HG02852 (cell line): ENCODE results near the gene KIF25.

ENCODE experiments used
- ATAC-seq: cut with Tn5 transposase; IDR thresholded peaks from one replicate; pipeline ENCODE4 v1.9.1; 2021; ENCODE audit warnings: mild to moderate bottlenecking, moderate library complexity; ENCODE audit not compliant: unreplicated experiment

KIF25 gene

DNA sequence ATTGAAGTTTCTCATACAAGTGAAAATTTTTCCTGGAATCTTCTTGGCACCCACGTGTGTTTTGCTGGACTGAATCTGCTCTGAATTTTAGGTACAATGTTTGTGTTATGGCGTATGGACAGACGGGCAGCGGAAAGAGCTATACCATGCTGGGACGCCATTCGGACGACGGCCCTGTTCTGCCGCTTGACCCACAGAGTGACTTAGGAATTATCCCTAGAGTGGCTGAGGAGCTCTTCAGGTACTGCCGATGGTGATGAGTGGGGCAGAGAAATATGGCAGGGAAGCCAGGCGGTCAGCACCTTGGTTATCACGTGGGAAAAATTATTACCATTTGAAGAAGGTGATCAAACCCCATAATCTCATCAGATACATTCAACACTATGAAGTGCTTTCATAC, 36.3 kb downstream of the KIF25 start:
- no peak for ATAC-seq

DNA sequence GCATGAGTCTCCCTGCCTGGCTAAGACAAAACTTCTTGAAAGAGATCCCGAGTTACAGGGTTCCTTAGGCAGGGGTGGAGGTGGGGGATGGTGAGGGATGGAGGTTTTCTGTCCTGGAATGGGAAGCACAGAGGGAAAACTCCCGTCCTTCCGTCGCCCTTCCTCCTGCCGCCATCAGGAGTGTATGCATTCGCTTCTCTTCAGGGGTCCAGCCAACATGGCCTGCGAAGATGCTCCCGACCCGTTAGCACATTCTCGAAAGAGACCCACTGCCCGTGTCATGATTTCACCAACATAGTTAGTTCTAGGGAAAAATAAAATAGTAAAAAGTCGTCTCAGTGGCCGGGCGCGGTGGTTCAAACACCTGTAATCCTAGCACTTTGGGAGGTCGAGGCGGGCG, 37.1 kb downstream of the KIF25 start:
- ATAC-seq = no peak

DNA sequence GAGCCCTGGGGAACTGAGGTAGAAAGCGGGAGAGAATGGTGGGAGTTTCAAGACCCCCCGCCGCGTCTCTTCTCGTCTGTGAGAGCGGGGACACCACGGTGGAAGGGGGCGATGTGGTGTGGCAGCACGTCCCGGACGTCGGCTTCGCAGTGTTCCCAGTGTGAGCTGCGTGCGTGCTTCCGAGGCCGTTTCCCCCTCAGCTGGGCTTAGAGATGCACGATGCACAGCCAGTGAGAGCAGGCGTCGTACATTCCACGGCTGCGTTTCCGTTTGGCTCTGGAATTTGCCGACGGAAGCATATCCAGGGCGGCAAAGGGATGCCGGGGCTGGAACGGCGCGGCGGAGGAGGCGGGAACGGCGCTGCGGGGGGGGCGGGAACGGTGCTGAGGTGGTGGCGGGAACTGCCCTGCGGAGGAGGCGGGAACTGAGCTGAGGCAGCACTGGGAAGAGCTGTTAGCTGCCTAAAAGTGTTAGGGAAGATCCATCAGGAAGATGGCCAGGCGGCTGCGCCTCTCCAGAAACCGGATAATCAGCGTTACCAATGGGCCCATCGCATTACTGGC, 37.7 kb downstream of the KIF25 start:
- no peak for ATAC-seq

DNA sequence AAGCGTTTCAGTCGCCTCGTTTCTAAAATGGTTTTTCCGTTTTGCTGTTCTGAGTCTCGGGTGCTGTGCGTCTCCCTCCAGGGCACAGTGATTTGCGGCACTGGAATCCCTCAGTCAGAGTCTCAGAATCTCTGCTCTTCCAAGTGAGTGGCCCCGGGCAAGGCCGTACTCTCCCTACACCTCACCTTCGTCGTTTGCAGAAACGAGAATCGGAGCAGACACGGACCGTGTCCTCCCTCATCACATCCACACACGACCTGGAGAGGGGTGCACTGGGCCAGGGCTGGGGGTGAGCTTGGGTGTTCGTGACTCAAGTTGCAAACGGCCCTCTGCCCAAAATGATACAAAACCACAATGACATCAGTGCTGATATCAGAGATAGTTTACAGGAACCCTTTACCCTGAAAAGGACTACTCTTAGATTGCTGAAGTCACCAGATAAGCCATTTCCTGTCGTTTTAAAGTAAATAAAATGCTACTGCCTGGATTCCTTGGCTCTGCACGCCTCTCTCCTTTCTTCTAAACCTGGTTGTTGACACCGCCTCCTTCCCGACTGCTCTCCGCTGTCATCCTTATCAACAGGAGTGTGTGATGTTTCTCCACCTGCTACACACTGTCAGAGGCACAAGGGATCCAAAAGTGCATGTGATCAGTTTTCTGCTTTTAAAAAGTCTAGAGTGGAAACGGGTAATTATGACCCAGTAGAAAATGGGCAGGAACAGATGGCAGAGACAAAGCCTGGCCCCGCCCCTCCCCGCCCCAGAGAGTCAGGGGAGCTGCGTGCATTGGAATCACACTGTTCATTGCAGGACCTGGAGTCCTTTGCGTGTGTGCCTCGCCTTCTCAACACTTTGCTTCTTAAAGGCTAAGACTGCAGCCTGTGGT, 38.4 kb downstream of the KIF25 start:
- no peak for ATAC-seq

DNA sequence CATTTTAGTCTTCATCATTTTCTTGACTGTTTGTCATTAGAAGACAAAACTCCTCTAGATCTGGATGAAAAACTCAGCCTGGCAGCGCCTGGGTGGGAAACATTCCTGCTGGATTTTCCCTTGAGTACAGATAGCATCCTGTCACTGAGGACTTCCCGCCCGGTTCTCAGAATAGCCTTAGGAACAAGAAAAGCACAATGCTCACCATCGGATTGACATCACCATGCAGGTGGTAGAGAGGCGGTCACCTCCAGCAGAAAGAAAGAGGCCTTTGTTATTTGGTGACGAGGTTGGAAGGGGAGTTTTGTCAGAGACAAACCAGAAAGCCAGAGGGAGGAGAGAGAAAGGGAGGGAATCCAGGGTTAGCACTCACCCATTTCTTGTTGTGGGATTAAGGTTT, 39.8 kb downstream of the KIF25 start:
- no peak for ATAC-seq

DNA sequence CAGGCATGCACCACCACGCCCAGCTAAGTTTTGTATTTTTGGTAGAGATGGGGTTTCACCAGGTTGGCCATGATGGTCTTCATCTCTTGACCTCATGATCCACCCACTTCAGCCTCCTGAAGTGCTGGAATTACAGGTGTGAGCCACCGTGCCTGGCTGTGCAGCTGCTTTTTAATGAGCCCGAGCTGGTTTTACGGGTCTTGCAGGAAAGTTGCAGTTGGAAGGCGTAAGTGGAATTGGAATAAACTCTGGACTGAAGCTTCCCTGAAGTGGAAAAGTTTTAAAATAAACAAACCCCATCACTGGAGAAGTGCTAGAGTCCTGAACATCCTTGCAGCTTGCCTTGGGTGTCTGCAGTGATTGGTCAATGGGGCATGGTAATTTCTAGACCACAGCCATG, 40.4 kb downstream of the KIF25 start:
- ATAC-seq = no peak

DNA sequence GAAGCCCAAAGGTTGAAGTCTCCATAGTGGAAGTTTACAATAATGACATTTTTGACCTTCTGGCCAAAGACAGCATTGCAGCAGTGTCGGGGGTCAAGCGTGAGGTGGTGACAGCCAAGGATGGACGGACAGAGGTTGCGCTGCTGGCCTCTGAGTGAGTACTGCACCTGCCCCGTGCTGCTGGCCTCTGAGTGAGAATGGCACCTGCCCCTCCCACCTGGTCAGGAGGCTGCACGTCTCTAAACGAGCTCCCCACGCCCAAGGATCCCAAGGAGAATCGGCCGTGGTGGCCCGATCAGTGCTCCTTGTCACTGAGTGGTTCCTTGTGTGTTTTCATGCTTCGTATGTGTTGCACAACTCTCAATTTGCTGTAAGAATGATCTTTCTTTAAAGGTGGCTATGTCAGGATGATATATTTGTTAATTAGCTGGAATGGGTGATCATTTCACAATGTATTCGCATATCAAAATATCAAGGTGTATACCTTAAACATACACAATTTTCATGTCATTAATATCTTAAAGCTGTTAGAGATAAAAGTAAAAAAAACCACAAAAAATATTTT, 41.2 kb downstream of the KIF25 start:
- no peak for ATAC-seq

DNA sequence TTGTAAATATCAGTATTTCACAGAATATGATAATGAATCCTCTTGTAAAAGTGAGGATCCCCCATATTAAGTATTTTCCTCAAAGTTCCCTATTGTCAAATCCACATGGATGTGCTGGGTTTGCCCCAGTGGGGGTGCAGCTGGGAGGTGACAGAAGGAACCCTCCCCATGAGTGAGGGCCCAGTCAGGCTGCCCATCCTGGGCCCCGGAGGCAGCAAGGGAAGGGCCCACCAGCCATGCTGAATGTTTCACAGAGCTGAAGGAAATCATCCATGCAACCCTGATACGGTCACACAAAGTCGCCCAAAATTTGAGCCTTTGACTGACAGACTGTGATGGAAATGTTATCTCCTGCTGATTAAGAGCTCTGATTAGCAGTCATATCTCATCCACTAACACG, 41.8 kb downstream of the KIF25 start:
- no peak for ATAC-seq

DNA sequence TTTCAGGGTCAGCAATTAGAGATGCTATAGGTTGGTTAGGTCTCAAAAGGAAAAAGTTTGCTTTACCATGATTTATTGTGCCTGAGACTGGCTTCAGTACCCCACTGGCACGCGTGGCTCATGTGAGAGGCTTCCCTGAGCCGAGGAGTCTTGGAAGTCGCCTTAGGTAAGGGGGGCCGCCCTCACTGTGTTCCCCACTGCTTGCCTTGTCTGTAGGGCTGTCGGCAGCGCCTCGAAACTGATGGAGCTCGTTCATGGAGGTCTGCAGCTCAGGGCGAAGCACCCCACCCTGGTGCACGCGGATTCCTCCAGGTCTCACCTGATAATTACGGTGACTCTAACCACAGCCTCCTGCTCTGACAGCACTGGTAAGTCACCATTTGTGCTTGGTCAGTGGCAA, 42.4 kb downstream of the KIF25 start:
- no peak for ATAC-seq

DNA sequence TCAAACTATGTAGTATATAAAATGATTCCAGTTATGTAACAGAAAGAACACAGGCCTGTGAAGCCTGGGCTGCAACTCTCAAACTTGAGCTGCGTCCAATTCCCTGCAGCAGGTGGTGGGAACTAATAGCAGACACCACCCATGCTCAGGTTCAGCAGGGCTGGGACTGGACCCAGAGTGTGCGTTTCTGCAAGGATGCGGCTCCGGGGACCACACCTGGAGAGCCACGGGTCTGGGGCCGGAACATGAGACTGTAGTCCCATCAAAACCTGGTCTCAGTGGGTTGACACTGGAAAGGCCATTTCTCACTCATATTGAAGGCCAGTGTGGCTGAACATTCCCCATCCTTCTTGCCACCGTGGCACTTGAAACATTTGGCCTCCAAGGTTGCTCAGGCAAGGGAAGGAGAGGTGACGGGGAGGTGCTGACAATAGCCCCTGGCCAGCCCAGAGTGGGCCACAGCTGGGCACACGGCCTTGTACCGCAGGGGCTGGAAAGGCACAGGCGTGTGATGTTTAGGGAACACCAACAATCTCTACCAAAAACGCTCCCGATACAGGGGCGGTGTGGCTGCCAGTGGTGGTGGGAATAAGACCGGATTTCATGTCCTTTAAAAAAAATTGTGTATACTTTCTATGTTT, 43.5 kb downstream of the KIF25 start:
- ATAC-seq = no peak

DNA sequence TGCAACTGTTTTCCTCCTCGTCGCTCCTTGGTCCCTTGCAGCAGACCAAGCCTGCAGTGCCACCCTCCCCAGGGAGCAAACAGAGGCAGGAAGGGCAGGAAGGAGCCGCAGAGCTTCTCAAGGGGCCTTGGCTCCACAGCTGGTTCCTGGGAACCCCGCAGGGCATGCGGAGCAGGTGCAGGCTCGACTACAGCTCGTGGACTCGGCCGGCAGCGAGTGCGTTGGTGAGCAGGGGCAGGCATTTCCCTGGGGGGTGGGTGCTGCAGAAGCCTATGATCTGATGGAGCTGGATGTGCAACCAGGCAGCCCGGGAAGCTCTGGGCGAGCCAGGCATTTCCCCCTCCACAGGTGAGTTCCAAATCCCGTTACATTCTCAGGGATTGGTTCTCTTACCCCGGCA, 44.5 kb downstream of the KIF25 start:
- ATAC-seq = no peak

DNA sequence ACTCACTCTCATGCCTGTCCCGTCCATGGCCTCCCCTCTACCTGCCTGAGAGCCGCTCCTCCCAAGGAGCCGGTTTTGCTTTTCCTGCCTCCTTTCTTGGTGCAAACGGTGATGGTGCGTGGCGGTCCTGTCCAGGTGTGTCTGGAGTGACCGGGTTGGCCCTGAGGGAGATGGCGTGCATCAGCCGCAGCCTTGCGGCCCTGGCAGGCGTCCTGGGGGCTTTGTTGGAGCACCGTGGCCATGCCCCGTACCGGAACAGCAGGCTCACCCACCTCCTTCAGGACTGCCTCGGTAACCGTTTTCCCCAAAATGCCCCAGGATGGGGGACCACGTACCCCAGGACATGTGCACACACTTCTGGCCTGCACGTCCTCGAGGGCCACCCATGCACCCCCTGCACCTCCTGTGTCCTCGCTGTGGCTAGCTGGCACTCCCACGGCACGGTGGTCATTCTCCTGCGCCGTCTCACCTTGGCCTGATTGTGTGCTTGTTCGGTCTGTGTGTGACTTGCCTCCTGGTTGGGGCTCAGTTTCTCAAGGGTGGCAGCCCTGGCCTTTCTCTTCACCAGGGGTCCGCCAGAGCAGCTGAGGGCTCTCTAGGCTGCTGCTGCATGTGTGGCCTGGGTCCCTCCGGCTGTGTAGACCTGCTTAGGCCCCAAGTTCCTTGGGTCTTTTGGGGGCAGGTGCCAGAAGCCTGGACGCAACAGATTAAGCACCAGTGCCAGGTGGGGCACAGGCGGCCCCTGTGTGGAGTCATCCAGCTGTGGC, 45.1 kb downstream of the KIF25 start:
- ATAC-seq = no peak

DNA sequence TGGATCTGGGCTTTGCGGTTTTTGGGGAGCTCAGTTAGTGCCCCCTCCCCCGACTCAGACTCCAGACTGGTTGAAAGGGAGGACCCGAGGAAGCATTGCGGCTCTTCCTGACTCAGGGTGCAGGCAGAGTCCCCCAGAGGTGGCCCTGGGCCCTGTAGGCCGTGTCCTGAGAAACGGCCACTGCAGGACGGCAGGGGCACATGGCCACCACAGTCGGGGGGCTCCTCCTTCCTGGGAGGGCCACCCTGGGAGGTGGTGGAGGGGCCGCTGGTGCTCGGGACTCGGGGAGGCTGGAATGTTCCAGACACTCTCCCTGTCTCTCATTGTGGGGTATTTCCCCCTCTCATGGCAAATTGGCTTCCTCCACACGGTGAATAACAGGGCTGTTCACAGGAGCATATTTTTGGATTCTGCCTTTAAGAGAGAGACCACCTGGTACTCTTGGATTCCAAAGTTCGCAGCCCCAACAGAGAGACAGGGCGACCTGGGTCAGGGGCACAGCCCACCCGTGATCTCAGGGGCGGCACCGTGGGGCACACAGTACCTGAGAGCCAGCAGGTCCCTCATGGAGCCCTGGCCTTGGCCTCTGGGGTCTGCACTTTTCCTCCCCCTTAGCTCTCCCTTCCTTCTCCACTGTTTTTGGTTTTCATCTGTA, 45.8 kb downstream of the KIF25 start:
- no peak for ATAC-seq

DNA sequence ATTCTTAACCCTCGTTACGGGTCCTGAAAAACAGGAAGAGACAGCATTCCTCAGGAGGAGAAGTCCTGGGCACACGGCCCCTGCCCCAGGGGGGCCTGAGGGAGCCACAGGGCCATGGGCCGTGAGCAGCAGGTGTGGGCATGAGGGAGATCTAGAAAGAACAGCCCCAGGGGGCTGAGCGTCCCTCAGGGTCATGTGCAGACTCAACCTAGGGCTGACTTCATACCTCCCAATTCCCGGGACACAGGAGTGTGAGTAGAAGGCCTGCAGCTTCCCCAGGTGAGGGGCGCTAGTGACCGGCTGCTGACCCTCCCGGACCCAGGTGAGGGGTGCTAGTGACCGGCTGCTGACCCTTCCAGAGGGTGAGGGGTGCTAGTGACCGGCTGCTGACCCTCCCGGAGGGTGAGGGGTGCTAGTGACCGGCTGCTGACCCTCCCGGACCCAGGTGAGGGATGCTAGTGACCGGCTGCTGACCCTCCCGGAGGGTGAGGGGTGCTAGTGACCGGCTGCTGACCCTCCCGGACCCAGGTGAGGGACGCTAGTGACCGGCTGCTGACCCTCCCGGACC, 46.5 kb downstream of the KIF25 start:
- no peak for ATAC-seq

DNA sequence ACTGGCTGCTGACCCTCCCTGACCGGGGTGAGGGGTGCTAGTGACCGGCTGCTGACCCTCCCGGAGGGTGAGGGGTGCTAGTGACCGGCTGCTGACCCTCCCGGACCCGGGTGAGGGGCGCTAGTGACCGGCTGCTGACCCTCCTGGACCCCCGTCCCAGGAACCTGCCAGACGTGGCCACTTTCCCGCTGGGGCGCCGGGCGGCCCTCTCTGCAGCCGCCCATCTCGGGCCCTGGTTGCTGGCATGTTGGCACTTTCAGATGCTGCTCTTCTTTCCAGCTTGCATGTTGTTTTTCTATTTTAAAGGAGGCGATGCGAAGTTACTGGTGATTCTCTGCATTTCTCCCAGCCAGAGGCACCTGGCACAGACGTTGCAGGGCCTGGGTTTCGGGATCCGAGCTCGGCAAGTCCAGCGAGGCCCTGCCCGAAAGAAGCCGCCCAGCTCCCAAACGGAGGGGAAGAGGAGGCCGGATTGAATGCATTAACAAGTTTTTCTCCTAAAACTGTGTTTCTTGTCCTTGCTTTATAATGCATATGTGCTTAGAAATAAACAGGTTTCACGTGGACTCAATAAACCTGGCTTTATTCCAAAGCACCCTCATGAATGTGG, 47.2 kb downstream of the KIF25 start:
- no peak for ATAC-seq

DNA sequence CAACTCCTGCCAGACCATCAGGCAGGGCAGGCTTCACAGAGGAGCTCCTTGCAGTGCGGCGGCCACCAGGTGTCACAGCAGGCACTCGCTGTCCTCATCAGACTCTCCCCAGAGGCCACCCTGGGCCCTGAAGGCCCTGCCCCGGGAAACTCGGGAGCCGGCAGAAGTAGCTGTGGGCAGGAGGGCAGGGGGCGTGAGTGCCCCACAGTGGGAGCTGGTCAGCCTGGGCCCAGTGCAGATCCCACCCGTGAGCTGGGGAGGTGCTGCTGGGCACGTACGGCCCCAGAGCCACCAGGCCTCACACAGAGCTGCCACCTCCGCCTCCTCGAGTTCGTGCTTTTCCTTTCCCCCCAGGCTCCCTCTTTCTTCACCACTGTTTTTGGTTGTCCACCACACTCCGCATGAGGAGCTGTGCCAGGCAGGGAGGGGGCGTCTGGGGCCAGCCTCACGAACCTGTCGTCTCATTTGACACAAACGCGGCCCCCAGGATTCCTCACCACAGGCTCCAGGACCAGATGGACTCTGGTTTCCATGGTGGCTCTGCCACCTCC, 47.7 kb downstream of the KIF25 start:
- no peak for ATAC-seq

DNA sequence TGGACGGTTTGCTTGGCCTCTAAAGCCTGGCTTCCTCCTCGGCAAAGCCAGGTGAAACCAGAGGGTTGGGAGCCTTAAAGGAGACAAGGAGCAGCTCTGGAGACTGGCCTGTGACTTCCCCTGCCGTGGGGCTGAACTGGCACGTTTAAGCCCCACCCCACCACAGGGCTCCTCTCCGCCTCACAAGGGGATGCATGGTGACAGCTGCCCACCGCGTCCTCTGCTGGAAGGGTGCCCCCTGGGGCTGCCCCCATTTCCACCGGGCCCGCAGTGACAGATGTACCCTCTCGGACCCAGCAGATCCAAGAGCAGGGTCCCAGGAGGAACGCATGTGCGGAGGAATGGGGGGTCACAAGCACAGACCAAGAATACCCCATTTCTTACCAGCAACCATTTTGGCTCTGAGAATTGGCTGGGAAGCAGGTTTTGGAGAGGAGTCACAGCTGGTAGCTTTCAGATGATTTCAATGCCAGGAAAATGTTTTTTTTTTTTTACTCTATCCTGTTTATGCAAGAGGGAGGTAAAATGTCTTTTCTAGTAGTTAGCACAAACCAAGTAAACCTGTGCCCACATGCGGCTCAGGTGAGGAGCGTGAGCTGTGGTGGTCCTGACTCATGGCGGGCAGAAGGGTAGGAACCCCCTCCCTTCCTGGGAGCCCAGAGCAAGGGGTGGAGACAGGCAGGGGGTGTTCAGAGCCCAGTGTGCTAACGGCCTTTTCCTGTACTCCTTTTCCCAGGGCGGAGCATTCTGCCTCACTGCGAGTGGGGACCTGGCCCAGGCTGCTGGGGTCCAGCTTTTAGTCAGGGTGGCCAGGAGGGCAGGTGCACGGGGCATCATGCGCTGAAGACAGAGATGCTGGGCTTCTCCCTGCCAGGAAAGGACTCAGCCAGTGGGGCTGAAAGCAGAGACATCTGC, 48.5 kb downstream of the KIF25 start:
- ATAC-seq = no peak

DNA sequence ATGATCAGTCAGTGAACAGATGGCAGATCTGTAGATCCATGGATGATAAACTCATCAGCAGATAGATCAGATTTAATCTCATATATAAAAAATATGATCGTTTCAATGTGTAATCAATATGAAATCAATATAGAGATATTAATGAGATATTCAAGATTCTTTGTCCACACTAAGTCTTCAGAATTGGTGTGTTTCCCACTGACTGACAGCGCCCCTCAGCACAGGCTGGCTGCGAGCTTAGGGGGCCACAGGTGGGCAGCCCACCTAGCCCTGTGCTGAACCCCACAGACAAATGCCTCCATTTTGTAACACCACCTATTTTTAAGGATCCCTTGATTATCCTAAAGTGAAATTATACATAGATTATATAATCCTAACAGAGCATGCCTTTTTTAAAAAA, 49.2 kb downstream of the KIF25 start:
- no peak for ATAC-seq
